Nephron progenitor cell (in vitro differentiated cells): ENCODE results near the gene KY.

Experiments used
- DNase-seq: peaks from one replicate; pipeline ENCODE4 v3.0.0; 2021
- H3K27ac Mint-ChIP-seq: 2 replicates; pipeline ENCODE4 v1.8.0; 2021; ENCODE audit warnings: mild to moderate bottlenecking, moderate library complexity, mixed read lengths
- H3K27me3 Mint-ChIP-seq: 2 replicates; pipeline ENCODE4 v1.8.0; 2021; ENCODE audit warnings: mild to moderate bottlenecking, low read depth, mixed read lengths; ENCODE audit not compliant: poor library complexity
- H3K36me3 Mint-ChIP-seq: 2 replicates; pipeline ENCODE4 v1.8.0; 2021; ENCODE audit warnings: low read depth, mixed read lengths
- H3K4me1 Mint-ChIP-seq: 2 replicates; pipeline ENCODE4 v1.8.0; 2021; ENCODE audit warnings: mixed read lengths
- H3K4me3 Mint-ChIP-seq: 2 replicates; pipeline ENCODE4 v1.8.0; 2021; ENCODE audit warnings: mild to moderate bottlenecking, moderate library complexity, mixed read lengths
- H3K9me3 Mint-ChIP-seq: 2 replicates; pipeline ENCODE4 v1.8.0; 2021; ENCODE audit warnings: mild to moderate bottlenecking, moderate library complexity, mixed read lengths
- TF ChIP-seq, protein P1 (sequence below): fragments of 200-600 bp; sonication (generic); IDR thresholded peaks from 2 replicates; pipeline ENCODE4 v1.5.0; 2021; ENCODE audit warnings: antibody characterized with exemption

Gene KY

DNA sequence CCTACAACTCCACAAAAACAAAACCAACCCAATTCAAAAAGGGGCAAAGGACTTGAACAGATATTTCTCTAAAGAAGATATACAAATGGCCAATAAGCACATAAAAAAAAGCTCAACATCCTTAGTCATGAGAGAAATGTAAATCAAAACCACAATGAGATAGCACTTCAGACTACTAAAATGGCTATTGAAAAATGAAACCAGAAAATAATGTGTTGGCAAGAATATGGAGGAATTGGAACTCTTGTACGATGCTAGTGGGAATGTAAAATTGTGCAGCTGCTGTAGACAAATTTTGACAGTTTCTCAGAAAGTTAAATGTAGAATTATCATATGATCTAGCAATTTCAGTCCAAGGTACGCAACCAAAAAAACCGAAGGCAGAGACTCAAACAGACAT is 29.0 kb downstream of the KY start:
- H3K4me1 Mint-ChIP-seq = no peaks in the 10 kb centered on the region
- peaks cover 6% of the 10 kb centered on the region for H3K27me3 Mint-ChIP-seq
- H3K36me3 Mint-ChIP-seq = no peaks in the 10 kb centered on the region
- H3K27ac Mint-ChIP-seq = no peak overlapping the region
- no peak overlapping the region for H3K4me3 Mint-ChIP-seq
- DNase-seq = no peak
- H3K9me3 Mint-ChIP-seq = no peaks in the 10 kb centered on the region
- TF ChIP-seq, protein P1, sequence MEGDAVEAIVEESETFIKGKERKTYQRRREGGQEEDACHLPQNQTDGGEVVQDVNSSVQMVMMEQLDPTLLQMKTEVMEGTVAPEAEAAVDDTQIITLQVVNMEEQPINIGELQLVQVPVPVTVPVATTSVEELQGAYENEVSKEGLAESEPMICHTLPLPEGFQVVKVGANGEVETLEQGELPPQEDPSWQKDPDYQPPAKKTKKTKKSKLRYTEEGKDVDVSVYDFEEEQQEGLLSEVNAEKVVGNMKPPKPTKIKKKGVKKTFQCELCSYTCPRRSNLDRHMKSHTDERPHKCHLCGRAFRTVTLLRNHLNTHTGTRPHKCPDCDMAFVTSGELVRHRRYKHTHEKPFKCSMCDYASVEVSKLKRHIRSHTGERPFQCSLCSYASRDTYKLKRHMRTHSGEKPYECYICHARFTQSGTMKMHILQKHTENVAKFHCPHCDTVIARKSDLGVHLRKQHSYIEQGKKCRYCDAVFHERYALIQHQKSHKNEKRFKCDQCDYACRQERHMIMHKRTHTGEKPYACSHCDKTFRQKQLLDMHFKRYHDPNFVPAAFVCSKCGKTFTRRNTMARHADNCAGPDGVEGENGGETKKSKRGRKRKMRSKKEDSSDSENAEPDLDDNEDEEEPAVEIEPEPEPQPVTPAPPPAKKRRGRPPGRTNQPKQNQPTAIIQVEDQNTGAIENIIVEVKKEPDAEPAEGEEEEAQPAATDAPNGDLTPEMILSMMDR = no peak

DNA sequence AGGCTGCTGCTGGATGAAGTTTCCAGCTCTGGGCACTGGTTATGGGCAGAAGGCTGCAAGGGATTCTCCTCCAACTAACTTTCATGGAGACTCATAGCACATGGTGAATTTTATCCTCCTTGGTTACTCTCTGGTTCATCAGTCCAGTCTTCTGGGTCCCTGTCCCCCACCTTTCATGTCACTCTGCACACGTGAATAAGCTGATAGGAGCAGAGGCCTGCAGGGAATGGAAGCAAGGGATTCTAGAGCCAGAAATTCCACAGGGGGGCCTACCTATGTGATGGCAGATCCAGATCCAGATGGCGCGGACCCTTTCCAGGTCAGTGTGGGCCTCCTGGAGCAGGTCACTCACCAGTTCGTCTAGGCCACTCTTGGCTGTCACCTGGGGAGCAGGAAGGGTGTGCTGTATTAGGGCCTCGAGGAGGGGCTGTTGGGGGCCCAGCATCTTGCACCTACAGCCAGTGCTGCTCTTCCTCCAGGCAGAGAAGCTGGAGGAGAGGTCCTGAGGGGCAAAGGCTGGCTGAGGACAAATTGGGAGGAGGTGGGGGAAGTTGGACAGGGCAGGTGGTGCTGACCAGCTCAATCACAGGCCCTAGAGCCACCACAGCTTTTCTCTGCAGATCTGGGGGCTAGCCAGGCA is 30.2 kb downstream of the KY start:
- no peak overlapping the region for H3K27ac Mint-ChIP-seq
- DNase-seq = no peak
- no peak overlapping the region for H3K4me3 Mint-ChIP-seq

DNA sequence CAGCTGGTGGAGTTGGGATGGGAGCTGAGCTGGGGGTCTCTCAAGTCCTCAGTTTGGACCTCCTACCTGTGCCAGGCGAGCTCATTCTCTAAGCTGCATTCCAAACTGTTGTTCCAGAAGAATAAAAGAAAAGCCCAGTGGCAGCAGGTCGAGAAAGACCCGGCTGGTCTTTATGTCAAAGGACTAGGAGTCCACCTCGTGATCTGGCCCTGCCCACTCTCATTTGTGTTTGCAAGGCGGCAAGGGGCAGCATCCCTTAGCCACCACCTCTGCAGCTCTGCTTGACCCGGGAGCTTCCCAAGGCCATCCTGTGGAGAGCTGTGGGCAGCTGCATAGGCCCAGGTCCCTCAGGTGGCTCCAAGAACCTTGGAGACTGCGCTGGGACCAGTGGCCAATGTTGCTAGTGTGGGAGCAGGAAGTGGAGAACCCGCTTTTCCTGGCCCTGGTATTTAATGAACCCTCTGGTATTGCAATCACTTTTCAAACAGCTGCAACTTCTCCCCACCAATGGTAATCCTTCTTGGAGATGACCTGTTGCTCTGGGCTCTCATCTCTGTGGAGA is 30.9 kb downstream of the KY start:
- no peak for DNase-seq
- TF ChIP-seq, protein P1 = no peak
- H3K4me1 Mint-ChIP-seq = no peaks in the 10 kb centered on the region
- no peak overlapping the region for H3K27ac Mint-ChIP-seq
- no peaks in the 10 kb centered on the region for H3K9me3 Mint-ChIP-seq
- no peak overlapping the region for H3K4me3 Mint-ChIP-seq
- H3K27me3 Mint-ChIP-seq = peaks cover 6% of the 10 kb centered on the region
- H3K36me3 Mint-ChIP-seq = no peaks in the 10 kb centered on the region

More for the DNA sequence above, 30.2 kb downstream of the KY start:
- H3K9me3 Mint-ChIP-seq = no peaks in the 10 kb centered on the region
- TF ChIP-seq, protein P1 = no peak
- H3K4me1 Mint-ChIP-seq = no peaks in the 10 kb centered on the region
- H3K27me3 Mint-ChIP-seq = peaks cover 6% of the 10 kb centered on the region
- no peaks in the 10 kb centered on the region for H3K36me3 Mint-ChIP-seq

DNA sequence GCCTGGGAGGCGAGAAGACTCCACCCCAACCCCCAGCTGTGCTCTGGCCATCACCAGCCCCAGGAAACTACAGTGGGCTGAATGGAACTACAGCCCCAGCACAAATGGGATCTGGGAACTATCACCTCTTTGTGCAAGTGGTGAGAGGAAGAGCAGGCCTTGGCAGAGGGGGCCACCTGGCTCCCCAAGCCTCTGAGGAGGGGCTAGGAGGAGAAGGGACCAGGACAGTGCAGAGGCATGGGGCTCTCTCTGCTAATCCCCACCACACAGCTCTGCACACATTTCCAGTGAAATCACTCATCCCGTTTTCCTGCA is 31.6 kb downstream of the KY start:
- Mint-ChIP-seq H3K27ac (no peak overlapping the region), H3K36me3 (no peaks in the 10 kb centered on the region), H3K27me3 (peaks cover 6% of the 10 kb centered on the region), H3K4me3 (no peak overlapping the region), H3K9me3 (no peaks in the 10 kb centered on the region), H3K4me1 (no peaks in the 10 kb centered on the region)
- TF ChIP-seq, protein P1 = no peak
- no peak for DNase-seq

DNA sequence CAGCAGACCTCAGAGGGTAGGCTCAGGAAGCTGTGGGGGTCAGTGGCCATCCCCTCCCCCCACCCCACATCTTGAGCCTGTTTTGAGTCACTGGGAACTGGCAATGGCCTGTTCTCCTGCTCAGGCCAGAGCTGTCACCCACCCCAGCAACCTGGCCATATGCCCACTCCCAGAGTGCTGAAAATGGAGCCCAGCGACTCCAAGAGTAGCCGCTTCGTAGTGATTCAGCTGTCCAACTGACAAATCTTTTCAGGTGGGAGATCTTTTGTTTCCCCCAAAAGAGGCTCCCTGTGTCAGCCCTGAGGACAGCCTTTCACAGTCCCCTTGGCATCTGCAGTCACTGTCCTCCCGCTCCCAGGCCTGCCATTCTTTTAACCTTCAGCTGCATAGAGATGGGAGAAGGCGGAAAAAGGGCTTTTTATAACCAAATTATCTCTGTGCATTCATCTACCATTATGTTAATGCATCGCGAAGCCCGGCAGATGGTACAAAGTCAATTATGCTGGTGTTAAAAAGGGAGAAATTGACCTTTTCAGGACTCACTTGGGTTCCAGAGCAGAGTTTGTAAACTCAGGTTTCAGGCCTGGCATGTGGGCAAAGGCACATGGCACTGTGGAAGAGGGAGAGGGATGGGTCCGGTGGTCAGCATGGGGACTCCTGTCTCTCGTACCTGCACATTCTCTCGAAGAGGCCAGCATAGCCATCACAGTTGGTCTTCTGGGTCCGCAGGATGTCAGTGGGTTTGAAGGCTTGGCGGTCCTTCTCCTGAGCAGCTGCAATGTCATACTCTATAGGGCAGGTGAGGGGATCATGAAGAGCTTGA is 32.1 kb downstream of the KY start:
- H3K4me1 Mint-ChIP-seq = no peaks in the 10 kb centered on the region
- no peak for DNase-seq
- H3K4me3 Mint-ChIP-seq = no peak overlapping the region
- H3K27me3 Mint-ChIP-seq = peaks cover 6% of the 10 kb centered on the region
- no peak overlapping the region for H3K27ac Mint-ChIP-seq
- TF ChIP-seq, protein P1 = no peak
- no peaks in the 10 kb centered on the region for H3K9me3 Mint-ChIP-seq
- no peaks in the 10 kb centered on the region for H3K36me3 Mint-ChIP-seq
